ENCODE results near the gene IFI27L1.

Gene IFI27L1, protein sequence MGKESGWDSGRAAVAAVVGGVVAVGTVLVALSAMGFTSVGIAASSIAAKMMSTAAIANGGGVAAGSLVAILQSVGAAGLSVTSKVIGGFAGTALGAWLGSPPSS

DNA sequence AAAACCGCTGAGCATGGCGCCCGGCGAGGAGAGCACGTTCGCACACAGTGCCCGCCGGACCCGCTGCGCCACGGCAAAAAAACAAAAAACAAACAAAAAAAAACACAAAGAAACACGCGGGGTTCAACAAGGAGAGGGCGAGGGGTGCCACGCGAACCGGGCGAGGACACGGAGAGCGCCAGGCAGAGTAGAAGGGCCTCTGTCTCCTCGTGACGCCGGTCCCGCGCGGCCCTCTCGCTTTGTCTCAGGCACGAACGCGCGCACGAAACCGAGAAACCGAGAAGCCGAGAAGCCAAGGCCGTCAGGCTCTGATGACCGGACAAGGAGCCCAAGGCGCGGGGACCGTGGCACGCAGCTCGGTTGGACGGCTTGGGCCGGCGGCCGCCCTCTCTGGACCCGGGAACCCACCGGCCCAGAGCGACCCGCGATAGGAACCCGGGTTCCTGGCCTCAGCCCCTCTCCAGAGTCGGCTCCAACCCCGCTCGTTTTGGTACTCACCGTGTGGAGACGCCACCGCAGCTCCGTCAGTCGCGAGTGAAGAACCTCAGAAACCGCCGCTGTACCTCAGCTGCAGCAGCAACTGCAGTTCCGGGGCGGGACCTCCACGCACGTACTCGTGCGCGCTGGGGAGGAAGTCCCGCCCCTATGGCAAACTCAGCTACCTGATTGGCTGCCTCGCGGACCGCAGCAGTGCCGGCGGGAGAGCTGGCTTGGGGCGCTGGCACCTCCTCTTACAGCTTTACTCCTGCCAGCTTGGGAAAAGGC, at the start of gene IFI27L1, which contains the start of gene DDX24:
Gene IFI27L1 (plus strand): TSS at position 690 of the 765 bp plus-strand sequence. CDS start 15,628 bp downstream, outside the sequence.
Gene DDX24 (minus strand): TSS at position 582 of the 765 bp plus-strand sequence. CDS start 1,460 bp downstream, outside the sequence.
- peak; percentile 96 for DNase-seq

DNA sequence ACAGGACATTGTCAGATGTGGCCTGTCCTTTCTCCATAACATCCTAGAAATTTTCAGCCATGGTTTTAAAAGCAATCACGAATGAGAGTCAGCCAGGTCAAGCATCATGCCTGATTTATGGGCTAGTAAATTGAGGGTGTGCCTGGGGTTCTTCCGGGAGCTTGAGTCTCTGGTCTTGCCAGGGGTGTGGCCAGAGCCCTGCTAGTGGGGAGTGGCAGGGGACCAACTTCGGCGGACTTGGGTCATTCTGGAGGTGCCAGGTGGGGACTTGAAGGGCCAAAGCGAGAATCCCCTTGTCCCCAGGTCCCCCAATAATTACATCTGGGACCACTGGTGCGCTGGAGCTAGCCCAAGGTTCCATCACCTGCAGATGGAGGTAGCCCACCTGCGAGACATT, 49.2 kb upstream of the IFI27L1 start:
- DNase-seq = no peak

DNA sequence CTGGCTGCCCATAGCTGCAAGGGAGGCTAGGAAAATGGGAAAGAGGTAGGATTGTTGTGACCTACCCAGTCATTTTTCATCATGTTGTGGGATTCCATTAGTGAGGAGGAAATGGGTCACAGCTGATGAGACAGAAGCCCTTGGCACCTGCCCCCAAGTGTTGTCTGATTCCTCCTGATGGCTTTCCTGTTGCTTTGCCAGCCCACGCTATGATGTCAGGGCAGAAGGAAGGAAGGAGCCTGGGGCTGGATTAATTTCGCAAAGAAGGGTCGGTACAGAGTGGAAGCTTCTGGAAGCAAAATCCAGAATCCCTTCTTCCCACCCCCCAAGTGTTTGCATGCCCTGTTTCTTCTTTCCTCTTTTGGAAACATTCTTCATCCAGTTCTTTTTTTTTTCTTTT, 46.2 kb upstream of the IFI27L1 start:
- DNase-seq = no peak

DNA sequence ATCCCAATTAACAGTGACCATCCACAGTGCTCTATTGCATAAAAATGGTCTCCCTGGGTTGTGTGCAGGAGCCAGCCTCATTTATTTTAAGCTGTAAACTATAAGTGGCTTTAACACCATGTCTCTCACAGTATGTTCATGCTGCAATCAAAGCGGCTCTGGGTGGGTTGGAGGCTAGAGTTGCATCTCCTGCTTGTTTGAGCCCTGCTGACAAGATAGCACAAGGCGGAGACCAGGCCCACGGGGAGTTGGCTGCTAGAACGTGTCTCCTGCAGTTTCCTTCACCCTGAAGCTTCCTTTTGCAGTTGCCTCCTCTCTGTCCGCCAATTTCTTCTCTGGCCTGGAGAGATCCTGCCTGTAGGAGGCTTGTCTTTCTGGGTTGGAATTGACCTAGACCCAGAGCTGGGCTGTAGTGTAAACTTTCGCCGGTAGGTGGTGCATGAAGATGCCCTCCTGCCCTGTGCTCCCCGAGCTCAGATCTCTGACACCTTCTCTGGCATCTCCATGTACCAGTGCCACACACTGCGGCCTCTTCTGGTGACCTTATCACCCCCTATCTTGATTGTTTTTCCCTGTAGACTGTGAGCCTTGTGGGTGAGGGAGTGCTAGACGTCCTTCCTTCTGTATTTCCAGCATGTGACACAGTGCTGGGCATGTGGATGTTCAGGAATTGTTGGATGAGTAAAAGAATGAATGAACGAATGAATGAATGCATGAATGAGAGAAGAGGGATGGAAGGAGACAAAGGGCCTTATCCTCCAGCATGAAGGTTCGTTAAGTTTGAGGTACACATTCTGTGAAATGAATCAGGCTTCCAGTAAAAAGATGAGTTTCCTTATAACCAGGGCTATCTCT, 44.6 kb upstream of the IFI27L1 start:
- DNase-seq = peak; percentile 65

DNA sequence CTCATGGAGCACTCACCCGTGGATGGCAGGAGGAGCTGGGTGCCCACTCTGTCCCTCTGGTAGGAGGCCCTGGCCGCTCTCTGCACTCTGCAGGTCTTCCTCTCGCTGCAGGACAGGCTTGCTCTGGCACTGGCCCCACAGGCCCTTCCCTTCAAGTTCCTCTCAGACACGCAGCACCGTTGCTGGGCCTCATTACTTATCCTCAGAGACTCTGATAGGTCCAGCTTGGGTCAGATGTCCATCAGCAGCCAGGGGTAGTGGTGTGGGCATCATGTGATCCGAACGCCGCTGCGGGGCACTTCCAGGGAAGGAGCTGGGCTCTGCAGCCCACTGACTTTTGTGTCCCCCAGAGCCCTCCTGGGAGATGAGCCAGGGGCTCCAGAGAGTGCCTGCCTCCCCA, 43.2 kb upstream of the IFI27L1 start:
- DNase-seq = no peak

DNA sequence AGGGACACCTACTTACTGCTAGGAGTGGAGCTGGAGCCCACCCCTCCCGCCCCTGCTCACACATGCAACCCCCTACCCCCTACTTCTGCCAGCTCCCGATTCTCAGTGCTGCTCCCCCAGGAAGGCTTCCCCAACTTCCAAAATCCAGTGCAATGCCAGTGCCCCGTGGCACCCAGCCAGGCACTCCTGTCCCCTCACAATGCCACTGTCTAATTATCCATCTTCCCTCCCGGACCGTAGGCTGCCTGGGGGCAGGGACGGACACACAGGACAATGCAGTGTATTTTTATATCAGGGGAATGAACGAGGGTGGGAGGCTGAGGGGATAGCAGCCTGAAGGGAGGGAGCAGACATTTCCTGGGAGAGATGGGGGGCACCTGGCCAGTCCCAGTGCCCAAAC, 42.6 kb upstream of the IFI27L1 start:
- no peak for DNase-seq

DNA sequence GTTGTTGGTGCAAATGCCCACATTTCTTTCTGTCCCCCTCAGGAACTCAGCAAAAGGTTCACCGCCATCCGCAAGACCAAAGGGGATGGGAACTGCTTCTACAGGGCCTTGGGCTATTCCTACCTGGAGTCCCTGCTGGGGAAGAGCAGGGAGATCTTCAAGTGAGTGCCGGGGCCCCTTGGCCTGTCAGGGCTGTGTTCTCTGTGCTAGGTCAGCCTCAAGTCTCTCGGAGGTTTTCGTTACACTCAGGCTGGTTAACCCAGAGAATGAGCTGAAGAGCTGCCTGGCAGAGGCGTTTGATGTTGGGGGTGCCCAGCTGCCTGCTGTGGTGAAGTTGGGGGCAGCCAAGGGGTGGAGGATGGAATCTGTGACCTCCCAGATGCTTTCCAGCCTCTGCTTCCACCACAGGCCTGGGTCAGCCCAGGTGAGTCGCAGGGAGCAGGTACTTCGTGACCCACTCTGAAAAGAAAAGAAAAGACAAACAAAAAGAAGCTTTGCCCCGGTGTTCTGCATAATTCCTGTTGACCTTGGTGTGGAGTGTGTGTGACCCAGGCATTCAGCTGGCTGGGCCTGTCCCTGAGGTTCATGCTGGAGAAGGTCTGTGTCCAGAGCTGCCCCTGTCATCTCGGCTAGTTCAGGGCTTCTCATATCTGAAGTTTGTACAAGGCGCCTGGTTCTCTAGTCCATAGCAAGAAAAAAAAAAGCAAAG, 42.0 kb upstream of the IFI27L1 start:
- no peak for DNase-seq

DNA sequence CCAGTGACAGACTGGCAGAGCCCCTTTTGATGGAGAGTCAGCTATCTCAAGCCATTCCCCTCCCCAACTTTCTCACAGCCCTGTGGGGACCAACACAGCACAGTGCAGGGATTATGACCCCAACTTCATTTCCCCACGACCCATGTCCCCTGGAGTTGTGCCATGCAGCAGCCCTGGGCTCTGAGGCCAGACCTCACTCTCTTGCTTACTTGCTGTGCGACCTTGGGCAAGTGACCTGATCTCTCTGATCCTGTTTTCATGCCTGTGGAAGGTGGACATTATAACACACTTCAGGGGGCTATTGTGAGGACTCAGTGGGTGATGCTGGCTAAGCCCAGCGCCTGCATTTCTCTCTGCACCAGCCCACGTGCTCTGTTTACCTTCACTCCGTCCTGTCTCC, 40.9 kb upstream of the IFI27L1 start:
- no peak for DNase-seq

DNA sequence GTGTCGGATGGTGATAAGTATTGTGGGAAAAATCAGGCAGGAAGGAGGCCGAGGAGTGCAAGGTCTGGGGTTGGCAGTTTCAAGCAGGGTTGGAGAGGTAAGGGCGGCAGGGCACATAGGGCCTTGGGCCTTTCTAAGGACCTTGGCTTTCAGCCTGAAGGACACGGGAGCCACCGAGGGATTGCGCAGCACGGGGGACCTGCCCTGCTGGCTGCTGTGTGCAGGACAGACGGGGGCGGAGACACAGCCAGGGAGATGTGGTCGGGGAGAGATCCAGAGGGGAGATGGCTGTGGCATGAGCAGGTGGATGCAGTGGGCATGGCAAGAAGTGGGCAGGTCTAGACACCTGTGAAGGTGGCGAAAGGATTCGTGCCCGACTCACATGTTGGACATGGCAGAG, 40.3 kb upstream of the IFI27L1 start:
- no peak for DNase-seq

DNA sequence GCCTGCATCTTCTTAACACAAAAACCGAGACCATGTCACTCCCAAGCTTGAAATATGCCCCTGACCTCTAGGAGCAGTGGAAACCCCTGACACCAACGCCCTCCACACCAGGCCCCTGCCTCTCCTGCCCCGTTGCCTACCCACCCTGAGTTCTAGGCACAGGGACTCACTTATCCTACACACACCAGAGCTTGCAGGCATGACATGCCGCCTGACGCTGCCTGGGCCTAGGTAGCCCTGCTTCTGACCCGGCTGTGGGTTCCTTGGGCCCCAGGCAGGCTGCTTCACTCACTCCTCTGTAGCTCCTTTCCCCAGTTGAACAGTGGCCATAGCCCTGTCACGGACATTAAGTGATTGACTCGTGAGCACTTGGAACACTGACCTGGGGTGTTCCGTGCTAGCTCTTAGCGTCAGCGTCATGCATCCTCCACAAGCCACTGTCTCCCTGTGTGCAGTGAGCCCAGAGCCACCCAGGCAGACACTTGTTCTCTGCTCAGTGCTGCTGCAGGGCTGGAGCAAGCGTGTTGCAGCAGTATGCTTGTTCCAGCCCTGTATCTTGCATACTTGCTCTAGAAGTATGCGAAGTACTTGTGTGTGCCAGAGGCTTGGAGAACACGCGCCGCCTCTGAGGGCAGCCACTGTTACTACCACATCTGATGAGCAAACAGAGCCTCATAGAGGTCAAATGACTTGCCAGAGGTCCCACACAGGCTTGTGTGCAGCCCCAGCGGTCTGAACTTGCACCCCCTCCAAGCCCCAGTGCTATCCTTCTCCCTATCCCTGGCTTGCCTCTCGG, 39.4 kb upstream of the IFI27L1 start:
- DNase-seq = no peak

DNA sequence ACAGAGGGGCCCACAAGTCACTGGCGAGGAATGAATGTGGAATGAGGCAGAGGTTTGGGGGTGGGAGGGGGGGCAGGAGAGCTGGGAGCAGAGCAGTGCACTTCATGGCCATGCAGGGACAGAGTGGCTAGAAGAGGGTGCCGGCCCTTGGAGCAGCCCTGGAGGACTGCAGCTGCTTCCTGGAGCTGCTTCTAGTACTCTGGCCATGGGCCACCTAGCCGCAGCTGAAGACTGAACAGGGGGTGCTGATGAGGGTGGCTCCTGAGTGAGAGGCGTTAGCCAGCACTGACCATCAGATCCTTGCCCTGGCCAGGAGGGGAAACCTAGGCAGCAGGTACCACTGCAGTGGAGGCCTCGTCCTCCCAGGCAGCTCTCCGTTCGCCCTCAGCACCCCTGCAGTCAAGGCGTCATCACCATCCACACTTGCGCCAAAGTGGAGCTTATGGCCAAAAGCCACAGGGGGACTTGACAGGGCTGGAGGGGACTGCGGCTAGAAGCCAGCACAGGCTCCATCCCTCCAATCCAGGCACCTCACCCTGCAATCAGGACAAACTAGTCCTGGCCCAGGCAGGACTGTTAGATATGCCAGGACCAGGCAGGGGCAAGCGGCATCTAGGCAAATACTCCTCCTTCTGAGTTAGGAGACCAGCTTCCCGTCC, 38.5 kb upstream of the IFI27L1 start:
- DNase-seq = no peak

DNA sequence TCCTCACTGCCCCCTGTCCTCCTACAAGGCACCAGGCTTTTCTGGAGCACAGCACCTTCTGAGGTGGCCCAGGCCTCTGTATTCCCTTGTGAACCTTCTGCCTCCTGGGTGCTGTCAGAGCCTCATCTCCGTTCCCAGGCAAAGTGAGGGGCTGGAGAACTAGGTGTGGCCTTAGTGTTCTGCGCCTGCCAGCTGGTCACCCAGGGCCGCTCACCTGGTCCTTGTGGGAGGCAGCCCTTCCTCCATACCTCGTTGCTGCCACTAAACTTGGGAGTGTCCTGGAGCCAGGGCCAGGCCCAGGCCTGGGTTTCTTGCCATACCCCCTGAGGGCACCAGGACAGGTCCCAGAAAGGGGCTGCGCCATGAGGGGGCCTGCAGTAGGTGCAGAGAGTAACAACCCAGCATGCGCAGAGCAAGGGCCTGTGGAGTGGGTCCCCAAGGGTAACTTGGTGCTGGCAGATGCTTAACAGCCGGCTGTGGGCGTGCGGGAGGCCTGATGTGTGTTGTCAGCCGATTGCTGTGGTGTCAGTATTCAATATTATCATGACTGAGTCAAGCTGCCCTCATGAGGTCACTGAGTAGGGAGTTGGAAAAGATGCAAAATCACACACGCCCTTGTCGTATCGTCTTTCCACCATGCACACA, 37.9 kb upstream of the IFI27L1 start:
- no peak for DNase-seq

DNA sequence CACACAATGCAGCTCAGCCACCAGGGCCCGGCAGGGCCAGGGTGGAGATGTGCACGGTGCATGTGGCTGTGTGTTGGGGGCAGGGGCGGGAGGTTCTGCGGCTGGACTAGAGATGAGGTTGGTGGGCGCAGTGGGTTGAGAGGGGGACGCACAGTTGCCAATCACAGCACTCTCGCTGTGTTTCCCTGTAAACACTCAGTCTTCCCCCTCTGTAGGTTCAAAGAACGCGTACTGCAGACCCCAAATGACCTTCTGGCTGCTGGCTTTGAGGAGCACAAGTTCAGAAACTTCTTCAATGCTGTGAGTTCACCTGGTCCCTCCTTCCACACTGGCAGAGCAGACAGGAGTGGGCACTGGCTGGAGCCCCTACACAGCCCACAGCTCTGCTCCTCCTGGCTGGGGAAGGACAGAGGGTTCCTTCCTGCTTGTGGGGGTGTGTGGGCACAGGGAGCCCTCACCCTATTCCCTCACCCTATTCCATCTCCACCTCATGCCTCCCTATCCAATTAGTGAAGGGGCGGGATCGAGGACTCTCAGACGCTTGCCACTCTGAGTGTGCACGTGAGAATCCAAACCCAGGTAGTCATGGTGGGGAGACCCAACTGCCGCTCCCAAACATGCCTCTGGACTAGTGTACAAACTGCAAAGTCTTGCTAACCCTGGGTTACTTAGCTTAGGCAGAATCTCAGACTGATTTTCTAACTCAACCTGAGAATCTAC, 37.2 kb upstream of the IFI27L1 start:
- DNase-seq = no peak

DNA sequence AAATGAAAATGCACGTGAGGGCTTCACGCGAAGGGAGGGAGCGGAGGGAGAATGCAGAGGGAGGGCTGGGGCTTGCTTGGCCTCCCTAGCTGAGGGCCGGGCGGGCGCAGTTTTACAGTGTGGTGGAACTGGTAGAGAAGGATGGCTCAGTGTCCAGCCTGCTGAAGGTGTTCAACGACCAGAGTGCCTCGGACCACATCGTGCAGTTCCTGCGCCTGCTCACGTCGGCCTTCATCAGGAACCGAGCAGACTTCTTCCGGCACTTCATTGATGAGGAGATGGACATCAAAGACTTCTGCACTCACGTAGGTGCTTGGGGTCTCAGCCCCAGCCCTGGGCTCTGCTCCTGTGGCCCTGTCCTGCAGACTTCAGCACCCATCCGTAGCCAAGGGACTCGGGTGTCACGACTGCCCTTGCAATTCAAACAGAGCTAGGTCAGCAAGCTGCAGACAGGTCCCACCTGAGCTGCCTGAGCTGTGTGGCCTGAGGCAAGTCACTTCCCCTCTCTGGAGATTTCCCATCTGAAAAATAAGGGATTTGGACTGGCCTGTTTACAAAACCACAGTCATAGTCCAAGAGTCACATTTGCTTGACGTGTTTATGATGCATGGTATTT, 36.5 kb upstream of the IFI27L1 start:
- no peak for DNase-seq

DNA sequence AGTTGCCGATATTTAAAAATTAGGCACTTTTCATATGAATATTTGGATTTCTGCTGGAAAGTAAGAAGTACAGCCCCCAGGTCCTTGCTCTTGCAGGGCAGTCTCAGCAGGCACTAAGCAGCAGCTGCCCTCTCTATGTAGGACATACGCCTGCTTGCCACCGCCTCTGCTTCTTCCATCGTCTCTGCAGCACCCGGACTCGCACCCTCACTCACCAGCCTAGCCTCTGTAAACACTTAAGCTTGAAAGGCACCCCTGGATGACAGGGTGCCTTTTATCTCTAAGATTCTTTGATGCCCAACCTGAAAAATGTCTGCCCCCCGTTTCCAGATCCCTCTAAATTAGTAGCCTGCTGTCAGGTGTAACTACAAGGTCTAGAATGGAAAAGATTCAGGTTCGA, 36.0 kb upstream of the IFI27L1 start:
- DNase-seq = no peak

DNA sequence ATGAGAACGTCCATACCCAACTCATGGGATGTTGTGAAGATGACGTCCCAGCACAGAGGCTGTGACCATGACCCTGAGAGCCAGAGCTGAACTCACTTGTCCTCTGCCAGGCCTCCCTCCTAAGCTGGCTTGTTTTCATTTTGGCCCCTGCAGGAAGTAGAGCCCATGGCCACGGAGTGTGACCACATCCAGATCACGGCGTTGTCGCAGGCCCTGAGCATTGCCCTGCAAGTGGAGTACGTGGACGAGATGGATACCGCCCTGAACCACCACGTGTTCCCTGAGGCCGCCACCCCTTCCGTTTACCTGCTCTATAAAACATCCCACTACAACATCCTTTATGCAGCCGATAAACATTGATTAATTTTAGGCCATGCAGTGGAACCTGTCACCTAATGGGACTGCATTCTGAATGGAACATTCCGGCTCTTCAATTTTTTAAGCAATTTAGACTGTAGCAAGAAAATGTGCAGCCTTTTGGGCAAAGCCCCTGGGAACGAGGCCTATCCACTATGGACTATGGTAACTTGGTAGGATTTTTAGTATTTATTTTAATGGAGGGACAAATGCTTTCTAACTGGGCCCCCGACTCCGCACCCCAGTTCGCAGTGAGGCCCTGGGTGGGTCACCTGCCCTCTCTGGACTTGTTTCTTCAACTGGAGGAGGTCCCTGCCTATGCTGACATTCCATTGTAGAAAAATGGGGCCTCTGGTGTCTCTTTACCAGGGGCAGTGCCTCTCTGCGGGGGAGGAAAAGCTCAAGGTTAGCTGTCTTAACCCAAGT, 35.4 kb upstream of the IFI27L1 start:
- DNase-seq = no peak

DNA sequence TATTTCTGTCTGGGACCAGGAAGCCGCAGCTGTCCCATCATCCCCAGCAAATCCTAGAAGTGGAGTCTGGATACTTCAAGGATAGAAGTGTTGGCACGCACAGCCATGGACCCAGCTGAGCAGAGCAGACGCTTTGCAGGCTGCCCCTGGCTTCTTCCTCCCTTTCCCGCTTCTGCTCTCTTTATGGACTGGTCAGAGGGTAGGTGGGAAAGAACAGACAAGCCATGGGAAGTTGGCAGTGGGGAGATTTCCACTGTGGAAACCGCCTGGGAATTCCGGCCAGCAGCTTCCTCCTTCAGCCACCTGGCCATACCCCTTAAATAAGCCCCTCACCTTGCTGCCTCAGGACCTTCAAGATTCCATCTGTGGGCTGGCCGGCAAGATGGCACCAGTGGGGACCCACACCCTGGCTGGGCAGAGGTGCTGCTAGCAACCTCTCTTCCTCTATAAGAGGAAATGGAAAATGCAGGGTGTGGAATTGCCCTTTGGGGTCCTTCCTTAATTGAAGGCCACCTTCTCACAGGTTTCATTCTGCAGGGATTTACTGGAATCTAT, 34.3 kb upstream of the IFI27L1 start:
- DNase-seq = no peak

DNA sequence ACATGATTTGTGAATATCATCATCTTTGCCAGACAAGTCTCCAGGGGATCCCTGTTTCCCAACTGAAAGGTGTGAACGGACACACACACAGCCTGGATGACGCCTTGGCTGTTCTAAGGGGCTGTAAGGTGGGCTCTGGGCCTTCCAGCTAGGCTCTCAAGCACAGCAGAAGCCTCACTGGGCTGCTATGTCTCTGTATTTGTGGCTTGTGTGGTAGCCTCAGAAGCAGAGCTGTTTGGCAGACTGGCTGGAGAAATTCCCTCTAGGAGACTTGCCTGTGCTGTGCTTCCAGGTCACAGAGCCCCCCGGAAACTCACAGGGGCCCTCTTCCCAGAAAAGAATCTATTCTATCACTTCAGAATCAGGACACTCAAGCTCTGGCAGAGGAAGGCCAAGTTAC, 33.5 kb upstream of the IFI27L1 start:
- no peak for DNase-seq
